ENCODE data around the gene ERMARD.
A peak's percentile ranks its signal among the peaks of the same experiment; 100 is the strongest.

ERMARD gene

DNA sequence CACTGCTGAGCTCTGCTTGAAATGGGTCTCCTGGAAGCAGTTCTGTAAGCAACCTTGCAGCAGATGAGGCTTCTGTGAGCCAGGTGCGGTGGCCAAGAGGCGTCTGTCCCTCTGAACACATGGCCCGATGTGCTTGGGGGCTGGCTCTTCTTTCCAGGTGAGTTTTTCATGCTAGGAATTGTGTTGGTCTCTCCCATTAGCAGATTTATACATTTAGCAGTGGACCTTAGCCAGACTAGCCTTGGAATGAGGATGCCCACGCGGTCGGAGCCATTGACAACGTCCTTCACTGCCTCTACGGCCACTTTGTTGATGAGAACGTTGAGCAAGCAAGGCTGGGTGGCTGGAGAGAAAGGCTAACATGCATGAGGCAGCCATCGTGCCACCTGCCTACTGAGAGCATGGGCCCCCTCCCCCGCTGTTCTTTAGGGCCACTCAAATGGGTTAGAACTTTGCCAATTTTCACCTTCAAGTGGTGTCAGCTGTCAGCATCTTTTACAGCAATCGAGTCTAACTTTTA is 33.5 kb downstream of the ERMARD start:
- TF ChIP-seq Cebpa-rat (IDR thresholded peaks at IDR 0.05) = no peak
- Histone ChIP-seq H3K36me3 (peaks cover 10 to 34% (median 26%) of the 10 kb centered on the region in 11 experiments; a peak in 21 of 22 replicates), H3K4me2 (no peak overlapping the region), H3K4me3 (no peak overlapping the region), H3K9ac (no peak overlapping the region), H4K20me1 (peaks cover 0 to 10% (median 0%) of the 10 kb centered on the region in 11 experiments; a peak in 7 of 22 replicates), H3K27ac (no peak overlapping the region), H3K4me1 (peaks cover 0 to 5% (median 0%) of the 10 kb centered on the region in 10 experiments; a peak in 3 of 20 replicates), H3K27me3 (peaks cover 9 to 12% (median 11%) of the 10 kb centered on the region in 11 experiments), H3K9me3 (replicated peaks in 1 of 11) (peaks cover 6 to 16% (median 11%) of the 10 kb centered on the region in 11 experiments; a peak in 16 of 22 replicates)

- Histone ChIP-seq H3K4me1 (peaks cover 0 to 8% (median 2%) of the 10 kb centered on the region in 10 experiments; a peak in 6 of 20 replicates), H3K4me3 (no peak overlapping the region), H3K27ac (no peak overlapping the region), H3K9ac (no peak overlapping the region), H3K27me3 (peaks cover 16 to 19% (median 18%) of the 10 kb centered on the region in 11 experiments), H4K20me1 (peaks cover 0 to 13% (median 0%) of the 10 kb centered on the region in 11 experiments; a peak in 7 of 22 replicates), H3K4me2 (no peak overlapping the region), H3K36me3 (peaks cover 4 to 28% (median 22%) of the 10 kb centered on the region in 11 experiments; a peak in 21 of 22 replicates), H3K9me3 (replicated peaks in 1 of 11) (peaks cover 6 to 16% (median 11%) of the 10 kb centered on the region in 11 experiments; a peak in 16 of 22 replicates)
- TF ChIP-seq Cebpa-rat (IDR thresholded peaks at IDR 0.05) = no peak
These were observed 34.1 kb downstream of the ERMARD start for GRCh38 chr6:169785566-169785965.

DNA sequence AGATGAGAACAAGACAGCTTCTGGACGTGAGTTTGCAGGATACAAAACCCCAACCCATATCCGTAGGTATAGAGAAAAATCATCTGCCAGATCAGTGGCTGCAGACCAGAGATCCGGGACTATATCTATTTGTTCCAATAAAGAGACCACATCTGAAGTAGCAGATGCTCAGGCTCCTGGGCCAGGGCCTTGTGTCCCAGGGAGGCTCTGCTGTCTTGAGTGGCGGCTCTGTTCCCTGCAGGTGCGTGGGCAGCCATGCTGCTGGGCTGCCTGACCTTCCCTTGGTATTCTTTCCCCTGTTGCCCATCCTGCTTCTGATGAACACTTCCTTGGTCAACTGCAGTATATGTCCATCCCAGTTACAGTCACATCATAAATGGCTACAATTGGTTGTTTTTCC is 34.9 kb downstream of the ERMARD start:
- Histone ChIP-seq H3K27ac (no peak overlapping the region), H3K4me3 (no peak overlapping the region), H3K4me2 (no peak overlapping the region), H3K27me3 (peaks cover 23 to 27% (median 26%) of the 10 kb centered on the region in 11 experiments), H3K9ac (no peak overlapping the region), H3K36me3 (peaks cover 0 to 23% (median 15%) of the 10 kb centered on the region in 11 experiments; a peak in 20 of 22 replicates), H4K20me1 (peaks cover 0 to 21% (median 0%) of the 10 kb centered on the region in 11 experiments; a peak in 8 of 22 replicates), H3K4me1 (peaks cover 0 to 8% (median 2%) of the 10 kb centered on the region in 10 experiments; a peak in 4 of 20 replicates), H3K9me3 (replicated peaks in 1 of 11) (peaks cover 4 to 12% (median 10%) of the 10 kb centered on the region in 11 experiments; a peak in 16 of 22 replicates)
- TF ChIP-seq Cebpa-rat (IDR thresholded peaks at IDR 0.05) = no peak

DNA sequence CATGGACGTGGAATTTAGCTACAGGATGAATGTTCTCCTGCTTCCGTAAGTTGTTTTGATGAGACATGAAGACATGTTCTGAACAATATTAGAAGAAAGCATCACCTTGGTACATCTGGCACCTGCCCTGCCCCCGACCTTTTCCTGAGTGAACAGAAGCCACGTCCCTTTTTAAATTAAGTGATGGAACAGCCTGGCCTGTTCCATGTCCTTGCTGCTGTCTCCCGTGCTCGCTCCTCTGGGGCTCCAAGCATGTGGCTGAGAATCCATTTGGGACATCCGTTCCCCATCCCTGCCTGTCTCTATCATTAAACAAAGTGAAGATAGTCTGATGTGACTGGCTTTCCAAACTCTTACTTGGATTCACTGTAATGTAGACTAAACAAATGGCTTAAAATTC is 36.4 kb downstream of the ERMARD start:
- Histone ChIP-seq H3K9ac (no peak overlapping the region), H3K27me3 (peaks cover 38 to 41% (median 40%) of the 10 kb centered on the region in 11 experiments), H4K20me1 (peaks cover 0 to 29% (median 8%) of the 10 kb centered on the region in 11 experiments; a peak in 11 of 22 replicates), H3K9me3 (replicated peaks in 1 of 11) (peaks cover 0 to 7% (median 4%) of the 10 kb centered on the region in 11 experiments; a peak in 12 of 22 replicates), H3K36me3 (peaks cover 0 to 16% (median 8%) of the 10 kb centered on the region in 11 experiments; a peak in 15 of 22 replicates), H3K4me1 (peaks cover 0 to 11% (median 4%) of the 10 kb centered on the region in 10 experiments; a peak in 6 of 20 replicates), H3K4me3 (no peak overlapping the region), H3K4me2 (no peak overlapping the region), H3K27ac (no peak overlapping the region)
- no peak for TF ChIP-seq Cebpa-rat (IDR thresholded peaks at IDR 0.05)

- H3K36me3 ChIP-seq = peaks cover 0 to 9% (median 0%) of the 10 kb centered on the region in 11 experiments; a peak in 4 of 22 replicates
- H3K9ac ChIP-seq = no peak overlapping the region
- no peak overlapping the region for H3K4me3 ChIP-seq
- peaks cover 48 to 51% (median 50%) of the 10 kb centered on the region in 11 experiments for H3K27me3 ChIP-seq
- no peak overlapping the region for H3K27ac ChIP-seq
- H3K4me2 ChIP-seq = no peak overlapping the region
- peaks cover 0 to 12% (median 4%) of the 10 kb centered on the region in 10 experiments; a peak in 6 of 20 replicates for H3K4me1 ChIP-seq
- no peaks in the 10 kb centered on the region for H3K9me3 ChIP-seq (replicated peaks in 1 of 11)
- no peak for TF ChIP-seq Cebpa-rat (IDR thresholded peaks at IDR 0.05)
- peaks cover 0 to 34% (median 11%) of the 10 kb centered on the region in 11 experiments; a peak in 12 of 22 replicates for H4K20me1 ChIP-seq
These were observed 37.4 kb downstream of the ERMARD start for GRCh38 chr6:169788809-169789145.

DNA sequence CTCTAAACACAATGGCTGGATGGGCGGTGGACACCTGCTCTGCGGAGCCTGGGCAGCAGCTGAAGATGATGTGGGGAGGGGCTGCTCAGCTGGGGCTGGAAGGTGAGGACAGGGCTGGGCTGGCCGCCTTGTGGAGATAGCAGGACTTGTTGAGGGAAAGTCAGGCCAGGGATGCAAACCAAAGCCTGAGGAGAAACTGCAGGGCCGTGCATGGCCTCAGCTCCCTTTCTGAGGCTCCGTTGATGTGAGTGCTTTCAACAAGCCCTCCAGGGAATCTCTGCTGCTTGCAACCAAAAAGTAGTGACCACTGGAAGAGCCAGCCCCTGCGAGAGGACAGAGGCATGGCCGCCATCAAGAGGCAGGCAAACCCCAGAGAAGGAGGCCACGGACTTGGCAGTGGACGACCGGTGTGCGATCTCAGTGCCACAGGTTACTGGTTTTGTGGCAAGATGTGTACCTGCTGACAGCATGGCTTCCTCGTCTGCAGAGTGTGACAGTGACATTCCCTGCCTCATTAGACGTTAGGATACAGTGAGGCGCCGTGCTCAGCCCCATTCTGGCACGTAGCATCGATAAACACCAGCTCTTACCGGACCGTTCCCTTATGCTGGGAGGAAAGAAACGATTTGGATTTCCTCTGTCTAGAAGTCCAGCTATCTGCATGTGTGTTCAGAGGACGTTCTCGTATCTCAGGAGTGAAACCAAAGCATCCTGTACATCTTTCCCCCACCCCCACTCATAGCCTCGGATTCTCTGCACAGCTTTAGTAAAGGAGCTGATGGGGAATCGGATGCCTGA is 37.9 kb downstream of the ERMARD start:
- Histone ChIP-seq H3K27me3 (peaks cover 53 to 57% (median 56%) of the 10 kb centered on the region in 11 experiments), H3K4me2 (peak overlapping the region in 5 of 11 experiments; percentile 45 to 91 (median 65); a peak in 6 of 22 replicates), H3K9me3 (replicated peaks in 1 of 11) (no peaks in the 10 kb centered on the region), H3K27ac (no peak overlapping the region), H3K4me3 (no peak overlapping the region), H4K20me1 (peaks cover 0 to 40% (median 15%) of the 10 kb centered on the region in 11 experiments; a peak in 13 of 22 replicates), H3K4me1 (peaks cover 0 to 12% (median 4%) of the 10 kb centered on the region in 10 experiments; a peak in 6 of 20 replicates), H3K36me3 (0 out of 22 replicates have a peak, but pooled peaks cover 0 to 7% (median 0%) of the 10 kb centered on the region in 11 experiments), H3K9ac (no peak overlapping the region)
- no peak for TF ChIP-seq Cebpa-rat (IDR thresholded peaks at IDR 0.05)

- peak overlapping the region in 8 of 10 experiments; percentile 7 to 46 (median 36); a peak in 9 of 20 replicates for H3K4me3 ChIP-seq
These were observed 38.8 kb downstream of the ERMARD start for GRCh38 chr6:169789944-169790927.

GRCh38 chr6:169791721-169792131 is 40.3 kb downstream of the ERMARD start:
- Histone ChIP-seq H3K27ac (no peak overlapping the region), H4K20me1 (peaks cover 0 to 44% (median 15%) of the 10 kb centered on the region in 11 experiments; a peak in 13 of 22 replicates), H3K9me3 (replicated peaks in 1 of 11) (no peaks in the 10 kb centered on the region), H3K4me1 (peaks cover 0 to 12% (median 4%) of the 10 kb centered on the region in 10 experiments; a peak in 6 of 20 replicates), H3K36me3 (no peaks in the 10 kb centered on the region), H3K27me3 (peaks cover 77 to 80% (median 79%) of the 10 kb centered on the region in 11 experiments), H3K4me3 (no peak overlapping the region), H3K4me2 (0 out of 22 replicates have a peak overlapping the region, but pooled peaks of 1 of the 11 experiments have one; percentile 3), H3K9ac (no peak overlapping the region)
- TF ChIP-seq Cebpa-rat (IDR thresholded peaks at IDR 0.05) = no peak

More at GRCh38 chr6:169789944-169790927, 38.8 kb downstream of the ERMARD start:
- H3K4me1 ChIP-seq = peaks cover 0 to 12% (median 4%) of the 10 kb centered on the region in 10 experiments; a peak in 6 of 20 replicates
- H4K20me1 ChIP-seq = peaks cover 0 to 46% (median 15%) of the 10 kb centered on the region in 11 experiments; a peak in 13 of 22 replicates
- peaks cover 62 to 66% (median 65%) of the 10 kb centered on the region in 11 experiments for H3K27me3 ChIP-seq
- H3K4me2 ChIP-seq = peak overlapping the region; percentile 38 to 91 (median 65); a peak in 21 of 22 replicates
- no peaks in the 10 kb centered on the region for H3K9me3 ChIP-seq (replicated peaks in 1 of 11)
- TF ChIP-seq Cebpa-rat (IDR thresholded peaks at IDR 0.05) = no peak
- no peak overlapping the region for H3K27ac ChIP-seq
- H3K9ac ChIP-seq = no peak overlapping the region
- no peaks in the 10 kb centered on the region for H3K36me3 ChIP-seq
